Cardiac septum (tissue), 1 donor: ENCODE measurements around the gene HNRNPR. TPM values are rescaled to one million over a fixed set of nuclear protein-coding genes. Genes with fewer than 3 reads are reported as not detected.
"Not testable (repeated sequence)": the region's sequence is repeated elsewhere in the genome, so short reads cannot be mapped to it uniquely, and the experiment has no call there.

ENCODE experiments used
- DNase-seq: peaks from one replicate; pipeline ENCODE4 v3.0.0-alpha.2; 2020; ENCODE audit warnings: low spot score
- intact Hi-C: fragments of 100-400 bp; cut with DNase I; formaldehyde crosslinking; loops from one replicate; pipeline ENCODE4 v1.14.0; 2022
- long read RNA-seq: library from polyadenylated mRNA; unstranded; transcript quantifications from one replicate; pipeline ENCODE4 v2.0.0, GENCODE V29; 2021
- total RNA-seq: library from RNA; stranded (reverse); fragmentation: NEBNext Ultra II Directional; extraction: Animal tissue kit (Norgen Biotek cat#: 25700); gene quantifications from one replicate; pipeline ENCODE4 v1.2.1, GENCODE V29; 2021
- donor health status: DM: no; HTN: no; CAD: no.

HNRNPR gene
- 67.3 TPM for total RNA-seq
- long read RNA-seq, full-length matches to known transcripts: 63 of 134 reads
- long read RNA-seq, partial matches to known transcripts: 23 of 134 reads
- long read RNA-seq, other reads (novel, unspliced or antisense): 48 of 134 reads

DNA sequence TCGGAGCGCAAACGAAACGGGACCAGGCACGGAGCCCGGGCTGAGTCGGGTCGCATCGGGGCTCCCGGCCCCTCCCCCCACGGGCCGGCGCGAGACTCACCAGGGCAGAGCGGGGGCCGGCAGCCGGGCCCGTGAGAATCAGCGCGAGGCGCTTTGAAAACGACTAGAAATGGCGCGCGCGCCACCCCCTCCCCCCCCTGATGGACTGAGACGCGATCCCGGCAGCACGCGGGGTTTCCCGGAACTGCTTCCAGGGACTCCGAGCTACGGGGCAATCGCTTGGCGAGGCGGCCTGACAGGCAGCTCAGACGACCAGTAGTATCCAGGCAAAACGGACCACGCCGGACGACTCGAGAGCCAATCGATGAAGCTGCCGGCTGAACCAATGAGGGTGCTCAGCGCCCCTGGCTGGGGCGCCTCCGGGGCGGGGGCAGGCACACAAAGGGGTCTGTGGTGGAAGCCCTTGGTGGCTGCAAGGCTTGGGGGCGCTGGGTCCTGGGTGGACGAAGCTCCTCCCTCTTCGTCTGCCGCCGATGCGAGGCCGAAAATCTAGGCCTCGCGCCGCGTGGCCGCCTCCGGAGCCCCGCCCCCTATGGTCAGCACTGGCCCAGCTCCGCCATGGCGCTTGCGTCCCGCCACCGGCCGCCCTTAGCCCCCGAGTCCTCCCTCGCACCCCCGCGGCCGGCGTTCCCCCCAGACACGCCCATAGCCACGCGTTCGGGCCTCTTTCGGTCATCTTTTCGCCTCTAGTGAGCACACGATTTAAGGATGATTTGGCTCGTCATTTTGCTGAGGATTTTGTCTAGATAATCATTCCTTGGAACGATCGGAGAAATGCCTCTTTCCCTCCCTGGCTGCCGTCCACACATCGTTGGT, at the start of gene HNRNPR:
Gene HNRNPR, minus strand, starts transcription at position 174 of the 876 bp plus-strand sequence. CDS start 3,276 bp downstream, outside the sequence.
- intact Hi-C loops: loop anchor here (1.0 to 5.0 kb wide), 3 partner anchors 24 to 138 kb away; partner anchors contain the start of gene ASAP3
- peak; percentile 100 for DNase-seq

DNA sequence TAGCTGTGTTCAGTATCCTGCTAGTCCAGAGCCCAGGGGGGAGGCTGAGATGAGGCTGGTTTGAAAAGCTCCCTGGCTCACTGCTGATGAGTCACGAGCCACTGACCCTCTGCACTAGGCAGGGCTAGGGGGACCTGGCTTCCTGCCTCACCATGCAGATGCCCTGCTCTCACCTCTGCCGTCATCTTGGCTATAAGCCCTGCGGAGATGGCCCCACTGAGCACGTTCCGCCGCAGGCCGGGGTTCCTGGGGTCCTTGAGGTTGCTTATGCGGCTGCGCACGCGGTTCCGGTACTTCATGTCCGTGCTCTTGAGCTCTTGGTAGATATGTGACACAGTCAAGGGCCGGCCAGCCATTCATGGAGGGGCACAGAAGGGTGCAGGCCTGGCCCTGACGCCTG, 49.6 kb upstream of the HNRNPR start:
- intact Hi-C loops: loop anchor here (2.0 kb wide), 1 partner anchor 25 kb away; the partner anchor contains the start of gene ZNF436
- DNase-seq: no peak

DNA sequence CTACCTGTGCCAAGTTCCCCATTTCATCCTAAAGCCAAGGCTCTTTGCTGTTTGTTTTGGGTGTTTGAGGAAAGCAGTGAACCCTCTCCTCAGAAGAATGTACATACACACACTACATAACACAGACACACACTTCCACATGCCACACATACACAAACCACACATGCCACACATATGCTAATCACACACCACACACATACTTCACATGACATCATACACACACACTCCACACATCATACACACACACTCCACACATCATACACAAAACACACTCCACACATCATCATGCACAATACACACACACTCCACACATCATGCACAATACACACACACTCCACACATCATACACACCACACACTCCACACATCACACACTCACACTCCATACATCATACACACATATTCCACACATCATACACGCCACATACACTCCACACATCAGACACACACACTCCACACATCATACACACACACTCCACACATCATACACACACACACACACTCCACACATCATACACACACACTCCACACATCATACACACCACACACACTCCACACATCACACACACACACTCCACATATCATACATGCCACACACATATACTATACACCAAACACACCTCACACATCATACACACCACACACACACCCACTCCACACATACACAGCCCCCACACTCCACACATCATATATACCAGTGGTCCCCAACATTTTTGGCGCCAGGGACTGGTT, 48.2 kb upstream of the HNRNPR start:
- intact Hi-C loops: no loop called here
- DNase-seq: no peak

DNA sequence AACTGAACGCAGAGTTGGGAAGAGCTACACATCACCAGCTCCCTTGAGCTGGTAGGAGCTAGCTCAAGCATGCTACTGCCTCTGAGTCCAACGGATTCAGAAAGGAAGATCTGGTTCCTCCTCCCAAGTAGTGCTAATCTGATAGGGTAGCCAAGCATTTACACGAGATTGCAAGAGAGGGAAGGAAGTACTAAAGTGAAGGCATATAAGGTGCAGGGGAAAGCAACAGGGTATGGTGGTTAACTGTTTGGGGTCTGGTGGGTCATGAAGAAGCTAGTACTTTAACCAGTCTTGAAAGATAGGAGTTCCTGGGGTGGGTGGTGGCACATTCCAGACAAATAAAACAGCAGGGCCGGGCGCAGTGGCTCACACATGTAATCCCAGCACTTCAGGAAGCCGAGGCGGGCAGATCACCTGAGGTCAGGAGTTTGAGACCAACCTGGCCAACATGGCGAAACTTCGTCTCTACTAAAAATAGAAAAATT, 45.8 kb upstream of the HNRNPR start:
- intact Hi-C loops: no loop called here
- no peak for DNase-seq

DNA sequence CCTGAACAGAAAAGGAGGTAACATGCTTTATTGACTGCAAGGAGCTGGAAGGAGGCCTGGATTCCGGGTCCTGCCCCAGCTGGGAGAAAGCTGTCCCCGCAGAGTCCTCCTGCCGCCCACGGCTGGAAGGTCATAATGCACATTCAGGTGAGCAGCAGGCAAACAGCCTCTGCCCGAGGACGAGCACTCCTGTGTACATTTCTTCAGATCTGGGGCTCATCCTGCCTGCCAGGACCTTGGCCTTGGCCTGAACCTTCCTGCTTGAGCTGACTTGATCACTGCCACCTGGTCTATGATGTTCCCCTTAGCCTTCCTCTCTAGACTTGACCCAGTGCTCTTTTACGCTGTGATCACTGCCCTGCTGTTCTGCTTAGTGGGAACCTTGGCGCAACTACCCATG, 43.4 kb upstream of the HNRNPR start:
- intact Hi-C loops: no loop called here
- no peak for DNase-seq

DNA sequence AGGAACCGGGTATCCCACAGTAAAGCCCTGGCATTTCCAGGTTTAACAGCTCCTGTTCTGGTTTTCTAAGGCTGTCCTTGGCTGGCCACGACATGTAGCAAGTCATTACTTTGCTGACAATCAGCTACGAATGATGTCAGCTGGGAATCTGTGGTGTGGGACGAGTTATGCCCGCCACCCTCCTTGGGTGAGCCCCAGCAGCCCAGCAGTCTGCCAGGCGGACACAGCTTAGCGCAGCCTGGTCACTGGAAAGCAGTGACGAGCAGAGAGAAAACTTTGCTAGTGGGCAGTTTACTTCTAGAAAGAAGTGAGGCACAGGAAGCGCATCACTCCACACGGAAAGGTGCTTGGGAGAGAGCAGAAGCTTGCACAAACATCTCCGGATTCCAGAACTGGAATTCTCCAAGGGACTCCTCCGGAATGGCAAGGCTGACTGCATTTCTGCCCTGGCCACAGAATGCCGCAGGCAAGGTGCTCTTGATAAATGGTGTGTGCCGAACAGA, 41.1 kb upstream of the HNRNPR start:
- no peak for DNase-seq
- intact Hi-C loops: no loop called here

DNA sequence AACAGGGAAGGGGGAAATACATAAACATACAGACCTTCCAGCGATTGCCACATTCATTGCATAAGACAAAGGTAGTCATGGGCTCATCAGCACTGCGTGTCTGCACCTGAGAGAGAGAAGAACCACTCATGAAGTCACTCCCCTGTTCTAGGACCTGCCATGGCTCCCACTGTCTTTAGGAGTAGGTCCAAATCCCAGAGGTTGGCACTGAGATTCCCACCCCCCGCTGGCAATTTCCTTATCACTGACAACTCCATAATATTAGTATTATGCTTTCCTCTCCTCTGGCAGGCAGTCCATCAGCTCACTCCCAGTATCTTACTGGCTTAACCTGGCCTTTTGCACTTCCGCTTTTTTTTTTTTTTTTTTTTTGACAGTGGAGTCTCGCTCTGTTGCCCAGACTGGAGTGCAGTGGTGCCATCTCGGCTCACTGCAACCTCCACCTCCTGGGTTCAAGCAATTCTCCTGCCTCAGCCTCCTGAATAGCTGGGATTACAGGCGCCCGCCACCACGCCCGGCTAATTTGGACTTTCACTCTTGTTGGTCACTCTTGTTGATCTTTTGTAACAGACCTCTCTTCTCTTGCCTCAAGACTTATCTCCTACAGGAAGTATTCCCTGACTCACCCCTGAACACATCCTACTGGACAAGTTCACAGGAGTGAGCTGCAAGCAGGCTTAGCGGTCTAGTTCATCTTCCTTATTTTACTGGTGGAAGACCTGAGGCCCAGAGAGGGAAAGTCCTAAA, 40.4 kb upstream of the HNRNPR start:
- intact Hi-C loops: no loop called here
- DNase-seq: no peak

DNA sequence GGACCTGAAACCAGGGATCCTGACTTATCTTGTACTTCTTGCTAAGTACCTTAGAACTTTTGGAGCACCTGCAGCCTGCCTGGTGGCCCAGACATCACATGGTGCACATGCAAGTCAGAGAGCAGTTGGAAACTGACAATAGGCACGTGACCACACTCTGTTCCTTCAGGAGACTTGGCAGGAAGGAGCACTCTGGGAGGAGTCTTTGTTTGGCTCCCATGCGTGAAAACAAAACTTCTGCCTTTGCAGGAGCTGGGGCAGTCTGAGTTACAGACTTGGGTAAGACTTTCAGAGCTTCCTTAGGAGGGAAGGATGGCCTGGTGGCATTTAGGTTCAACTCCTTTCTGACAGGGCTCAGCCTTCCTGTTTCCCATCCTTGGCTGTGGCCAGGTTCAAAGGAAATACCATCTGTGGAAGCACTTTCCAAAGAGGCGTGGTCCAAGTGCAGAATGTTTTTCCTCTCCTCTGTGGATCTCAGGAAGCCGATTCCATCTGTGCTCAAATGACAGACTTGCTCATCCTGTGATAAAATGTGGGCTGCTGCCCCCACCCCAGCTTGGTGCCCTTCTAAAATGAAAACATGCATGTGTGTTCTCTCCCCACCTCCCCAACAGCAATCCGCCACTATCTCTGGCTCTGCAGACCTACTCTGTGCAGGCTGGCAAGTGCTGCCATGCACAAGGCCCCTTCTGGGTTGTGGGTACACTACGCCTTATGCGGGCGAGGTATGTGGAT, 39.7 kb upstream of the HNRNPR start:
- intact Hi-C loops: no loop called here
- DNase-seq: no peak

DNA sequence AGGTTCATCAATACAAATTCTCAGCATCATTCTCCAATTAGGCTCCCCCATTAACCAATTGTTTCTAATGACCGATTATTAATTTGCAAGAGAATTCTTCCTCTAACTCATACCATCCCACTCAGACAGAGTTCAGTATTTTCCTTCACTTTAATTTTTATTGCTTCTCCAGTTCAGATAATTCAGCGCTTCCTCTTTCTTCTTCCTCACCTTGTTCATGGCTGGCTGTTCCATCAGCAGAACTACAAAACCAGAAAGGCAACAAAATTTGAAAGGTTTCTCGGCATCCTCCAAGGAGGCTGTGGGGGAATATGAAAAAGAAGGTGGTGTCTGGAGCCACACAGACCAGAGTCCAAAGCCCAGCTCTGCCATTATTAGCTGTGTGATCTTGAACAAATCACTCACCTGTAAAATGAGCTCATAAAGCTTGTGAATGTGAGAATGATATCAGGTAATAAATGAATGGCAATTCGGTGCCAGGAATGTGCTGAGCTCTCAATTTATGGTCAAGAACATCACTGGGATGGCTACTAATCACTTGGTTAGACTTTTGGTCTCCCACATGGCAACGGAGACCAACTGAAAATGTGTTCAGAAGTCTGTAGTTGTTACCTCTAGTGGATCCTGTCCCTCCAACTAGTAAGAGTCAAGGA, 37.3 kb upstream of the HNRNPR start:
- DNase-seq: no peak
- intact Hi-C loops: no loop called here

DNA sequence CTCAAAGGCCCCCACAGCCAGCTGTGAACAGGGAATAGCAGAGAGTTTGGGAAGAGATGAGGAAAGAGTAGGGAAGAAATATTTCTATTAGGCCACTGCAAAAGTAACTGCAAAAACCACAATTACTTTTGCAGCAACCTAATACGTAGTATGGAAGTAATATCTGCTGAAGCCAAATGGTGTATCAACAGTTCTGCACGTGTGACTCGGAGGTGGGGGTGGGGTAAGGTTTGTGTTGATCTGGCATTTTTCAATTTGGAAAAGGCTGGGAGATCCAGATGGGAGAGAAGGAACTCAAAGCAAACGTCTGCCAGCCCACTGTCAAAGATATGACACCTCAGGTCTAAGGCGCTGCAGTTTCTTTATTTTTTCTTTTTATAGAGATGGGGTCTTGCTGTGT, 36.6 kb upstream of the HNRNPR start:
- intact Hi-C loops: no loop called here
- DNase-seq: no peak

DNA sequence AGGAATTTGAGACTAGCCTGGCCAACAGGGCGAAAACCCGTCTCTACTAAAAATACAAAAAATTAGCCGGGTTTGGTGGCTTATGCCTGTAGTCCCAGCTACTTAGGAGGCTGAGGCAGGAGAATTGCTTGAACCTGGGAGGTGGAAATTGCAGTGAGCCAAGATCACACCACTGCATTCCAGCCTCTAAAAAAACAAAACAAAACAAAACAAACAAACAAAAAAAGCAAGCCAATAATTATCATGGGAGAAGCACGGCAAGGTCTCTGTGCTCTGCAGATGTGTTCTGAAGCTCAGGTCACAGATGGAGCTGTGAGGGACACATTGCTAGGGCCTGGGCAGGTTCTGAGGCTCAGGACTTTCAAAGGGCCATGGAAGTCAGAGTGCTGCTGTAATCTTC, 36.2 kb upstream of the HNRNPR start:
- DNase-seq, intact Hi-C loops: not testable (repeated sequence)

DNA sequence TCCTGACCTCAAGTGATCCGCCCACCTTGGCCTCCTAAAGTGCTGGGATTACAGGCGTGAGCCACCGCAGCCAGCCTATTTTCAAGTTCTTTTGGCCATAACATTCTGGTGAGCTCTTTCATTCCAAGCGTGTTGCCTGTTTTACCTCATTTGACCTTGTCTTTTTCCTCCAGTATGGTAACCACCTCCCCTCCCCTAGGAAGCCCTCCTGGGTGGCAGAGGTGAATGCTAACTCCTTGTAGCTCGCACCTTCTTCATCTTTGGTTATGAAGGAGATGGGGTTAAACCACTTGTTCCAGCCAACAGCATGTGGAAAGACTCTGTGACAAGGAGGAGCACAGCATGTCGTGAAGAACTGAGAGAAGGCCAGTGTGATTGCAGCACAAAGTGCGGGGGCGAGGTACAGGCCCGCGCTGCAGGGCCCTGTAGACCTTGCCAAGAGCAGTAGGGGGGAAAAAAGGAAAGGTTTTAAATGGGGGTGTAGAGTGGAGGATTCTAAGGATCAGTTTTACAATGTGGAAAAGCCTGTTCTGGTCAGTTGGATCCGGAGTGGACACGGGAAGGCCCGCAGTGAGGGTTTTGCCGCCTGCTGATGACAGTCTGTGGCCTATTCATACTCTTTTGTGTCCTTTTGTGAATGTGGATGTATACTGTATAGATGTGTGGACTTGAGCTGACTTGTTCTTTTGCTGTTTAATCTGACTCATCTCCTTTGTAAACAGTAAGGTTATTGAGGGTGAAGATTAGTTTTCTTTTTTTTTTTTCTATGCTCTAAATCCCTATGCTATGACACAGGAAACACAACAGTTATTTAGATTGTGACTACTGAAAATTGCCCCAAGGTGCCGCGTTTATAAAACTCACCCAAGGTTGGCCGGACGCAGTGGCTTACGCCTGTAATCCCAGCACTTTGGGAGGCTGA, 33.1 kb upstream of the HNRNPR start:
- no peak for DNase-seq
- intact Hi-C loops: no loop called here

DNA sequence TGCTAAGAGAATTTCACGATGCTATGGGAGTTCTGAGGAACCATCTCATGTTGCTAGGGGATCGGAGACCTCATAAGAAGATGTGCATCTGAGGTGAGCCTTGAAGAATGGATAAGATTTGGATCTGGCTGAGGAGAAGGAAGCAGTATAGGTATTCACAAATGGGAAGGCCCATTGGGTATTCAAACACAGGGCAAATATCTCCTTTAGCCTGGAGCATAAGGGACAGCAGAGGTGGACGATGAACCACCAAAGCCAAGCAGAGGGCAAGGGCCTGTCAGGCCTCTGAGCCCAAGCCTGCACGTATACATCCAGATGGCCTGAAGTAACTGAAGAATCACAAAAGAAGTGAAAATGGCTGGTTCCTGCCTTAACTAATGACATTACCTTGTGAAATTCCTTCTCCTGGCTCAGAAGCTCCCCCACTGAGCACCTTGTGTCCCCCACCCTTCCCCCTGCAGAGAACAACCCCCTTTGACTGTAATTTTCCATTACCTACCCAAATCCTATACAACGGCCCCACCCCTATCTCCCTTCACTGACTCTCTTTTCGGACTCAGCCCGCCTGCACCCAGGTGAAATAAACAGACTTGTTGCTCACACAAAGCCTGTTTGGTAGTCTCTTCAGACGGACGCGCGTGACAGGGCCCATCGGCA, 30.1 kb upstream of the HNRNPR start:
- intact Hi-C loops, DNase-seq: not testable (repeated sequence)

DNA sequence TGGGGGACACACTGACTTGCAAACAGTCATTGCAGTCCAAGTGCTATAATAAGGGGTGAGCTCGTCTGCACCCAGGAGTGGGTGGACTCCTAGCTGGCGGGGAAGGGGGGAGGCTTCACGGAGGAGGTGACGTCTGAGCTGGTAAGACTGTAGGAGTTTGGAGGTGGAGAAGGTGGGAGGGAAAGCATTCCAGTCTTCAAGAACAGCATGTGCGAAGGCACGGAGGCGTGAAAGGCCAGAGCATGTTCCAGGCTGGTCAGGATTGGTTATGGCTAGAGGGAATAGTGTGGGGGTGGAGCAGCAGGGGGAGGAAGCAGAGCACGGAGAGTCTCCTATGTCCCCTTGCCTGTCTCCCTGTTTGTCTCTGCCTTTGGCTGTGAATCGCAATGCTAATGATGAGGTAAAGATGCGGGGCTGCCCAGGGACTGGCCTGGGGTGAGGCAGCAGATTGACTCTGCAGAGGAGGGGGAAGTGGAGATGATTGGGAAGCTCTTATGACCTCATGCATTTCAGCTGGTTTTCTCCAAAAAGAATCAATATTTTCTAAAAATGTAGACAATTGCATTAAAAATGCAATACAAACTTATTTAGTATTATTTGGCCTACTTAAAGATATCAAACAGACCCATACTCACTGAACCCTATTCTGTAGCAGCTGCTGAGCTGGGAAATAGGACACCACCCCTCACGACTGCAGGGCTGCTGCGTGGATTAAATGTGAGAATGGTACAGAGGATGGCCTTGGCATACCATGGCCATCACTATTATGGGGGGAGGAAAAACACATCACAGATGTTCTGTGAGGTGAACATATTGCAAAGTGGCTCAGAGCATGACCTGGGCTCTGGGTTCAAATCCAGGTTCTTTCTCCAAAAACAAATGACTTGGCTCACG, 28.1 kb upstream of the HNRNPR start:
- DNase-seq: no peak
- intact Hi-C loops: no loop called here

DNA sequence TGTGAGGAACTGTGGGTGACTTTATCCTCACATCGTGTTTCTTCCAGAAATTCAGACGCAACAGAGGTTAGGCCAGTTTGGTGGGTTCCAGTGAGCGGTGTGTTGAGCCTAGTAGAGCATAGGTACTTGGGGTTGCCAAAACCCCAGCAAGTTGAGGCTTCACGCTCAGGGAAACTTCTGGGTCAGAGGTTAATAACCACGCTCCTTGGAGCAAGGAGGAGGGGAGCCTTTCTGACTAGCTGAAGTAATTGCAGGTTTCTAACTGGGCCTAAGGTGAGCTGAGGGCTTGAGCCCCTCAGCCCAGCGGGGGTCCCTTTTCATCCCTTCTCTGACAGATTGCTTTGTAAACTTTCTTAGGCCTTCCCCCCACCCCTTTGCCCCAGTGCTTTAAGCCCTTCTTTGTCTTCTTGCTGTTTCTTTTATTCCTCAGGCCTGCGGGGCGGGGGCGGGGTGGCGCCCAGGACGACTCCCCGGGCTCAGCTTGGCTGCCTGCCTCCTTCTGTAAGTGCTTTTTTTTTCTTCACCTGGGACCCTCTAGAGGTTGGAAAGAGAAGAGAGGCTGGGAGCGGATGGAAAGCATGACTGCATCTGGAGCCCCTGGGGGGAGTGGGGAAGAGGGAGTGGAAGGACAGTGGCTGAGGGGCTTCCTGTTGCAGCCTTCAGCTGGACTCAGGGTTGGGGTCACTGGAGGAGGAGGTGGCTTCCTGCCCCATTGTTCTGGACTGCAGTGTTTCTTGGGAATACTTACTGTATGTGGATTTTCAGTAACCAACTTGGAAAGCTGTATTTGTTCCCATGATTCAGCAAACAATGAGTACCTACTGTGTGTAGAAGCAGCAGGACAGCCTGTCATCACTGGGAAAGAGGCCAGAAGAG, 26.9 kb upstream of the HNRNPR start:
- intact Hi-C loops: no loop called here
- DNase-seq: no peak
